Ovary (tissue), 10 donors: ENCODE measurements around the gene NFIA. TPM values are rescaled to one million over a fixed set of nuclear protein-coding genes. Genes with fewer than 3 reads are reported as not detected.

ENCODE experiments used
- DNase-seq, 5 donors: peaks; one replicate each; pipeline ENCODE4 v3.0.0-alpha.2; 2019 to 2020
- H3K27ac ChIP-seq, 2 donors: fragments of 200-600 bp; one replicate each; pipeline versions ENCODE4 v1.5.1 to v1.8.0; 2019 to 2022
- H3K27me3 ChIP-seq: fragments of 200-600 bp; one replicate; pipeline ENCODE4 v1.8.0; 2022
- H3K36me3 ChIP-seq: fragments of 200-600 bp; sonication (generic); one replicate; pipeline ENCODE4 v1.5.1; 2019
- H3K4me1 ChIP-seq: one replicate; pipeline ENCODE4 v1.8.1; 2013; ENCODE audit warnings: mild to moderate bottlenecking, moderate library complexity; ENCODE audit not compliant: insufficient read depth
- H3K4me3 ChIP-seq: fragments of 200-600 bp; sonication (generic); one replicate; pipeline ENCODE4 v1.5.1; 2017
- H3K9me3 ChIP-seq, 2 donors: fragments of 200-600 bp in 1 of 2; sonication (generic) in 1 of 2; one replicate each; pipeline versions ENCODE4 v1.5.1 to v1.8.1; 2013 to 2019; ENCODE audit warnings: mild to moderate bottlenecking in 1 of 2, moderate library complexity in 1 of 2
- EP300 ChIP-seq: sonication (generic); formaldehyde crosslinking; IDR thresholded peaks from one replicate; pipeline ENCODE4 v1.6.1; 2017; ENCODE audit warnings: antibody characterized with exemption
- POLR2A ChIP-seq: fragments of 450-650 bp; IDR thresholded peaks from one replicate; pipeline ENCODE4 v1.6.1; 2017; ENCODE audit warnings: antibody characterized with exemption, mild to moderate bottlenecking, moderate library complexity
- WGBS, 3 donors: extraction: QIAGEN DNeasy Blood & Tissue Kit in 1 of 3; methylation state at CpG; one replicate each; pipeline versions ENCODE4 v1.1.5 to v1.1.7; 2013 to 2017; 5-methylcytosine and 5-hydroxymethylcytosine counted together
- intact Hi-C, 4 donors: fragments of 100-400 bp; cut with DNase I; formaldehyde crosslinking; loops; one replicate each; pipeline versions ENCODE4 v1.11.0 to v1.15.1; 2022 to 2023
- long read RNA-seq, 3 donors: library from polyadenylated mRNA in 2 of 3; unstranded in 2 of 3; transcript quantifications; one replicate each; pipeline ENCODE4 v2.0.0 and lab custom pipeline, GENCODE V29; 2021 to 2026
- polyA plus RNA-seq, 2 donors: library from polyadenylated mRNA; stranded (reverse); fragments of 200-250 nt in 1 of 2; fragments of 350-450 nt in 1 of 2; fragmentation: Illumina TruSeq in 1 of 2; extraction: RNeasy Lipid Tissue Mini Kit (QIAGEN cat#74804) in 1 of 2; gene quantifications; one replicate each; pipeline ENCODE4 v1.2.3, GENCODE V29; 2013 to 2014
- total RNA-seq, 7 donors: library from RNA; depleted of rRNA in 2 of 7; stranded (reverse); fragments of >200 nt in 2 of 7; fragmentation: NEBNext Ultra II Directional in 3 of 7; extraction: Animal tissue kit (Norgen Biotek cat#: 25700) in 3 of 7; gene quantifications; one replicate each; pipeline versions ENCODE4 v1.1.0 to v1.2.4, GENCODE V29; 2016 to 2023
- TF ChIP-seq, protein P1 (sequence below), 3 donors: fragments of 450-650 bp in 2 of 3; fragments of 200-600 bp in 1 of 3; IDR thresholded peaks; one replicate each; pipeline versions ENCODE4 v1.5.1 to v1.8.0; 2016 to 2022; ENCODE audit warnings: antibody characterized with exemption in 3 of 3, mild to moderate bottlenecking in 1 of 3
- donor health status: DM: no; HTN: no; CAD: no; lungs with moderate emphysema.
- donor health status: DM: no; HTN: no; CAD: no.
- donor health status: Bipolar disorder and iron deficiency.
- donor health status: DM: yes; HTN: yes; CAD: no.
- donor health status: DM: no; HTN: no; CAD: no.
- donor health status: DM: yes; HTN: yes; CAD: no.

The NFIA gene
- total RNA-seq = 100 to 1,000 TPM in 2 of 7 donors, 10 to 100 TPM in 5; 34.0 to 115 (median 90.8) TPM
- polyA plus RNA-seq = 10 to 100 TPM; 11.8 to 23.5 TPM
- long read RNA-seq, donor 1, full-length matches to known transcripts = 49 of 142 reads
- long read RNA-seq, donor 1, partial matches to known transcripts = 55 of 142 reads
- long read RNA-seq, donor 1, other reads (novel, unspliced or antisense) = 38 of 142 reads
- long read RNA-seq, donor 2, full-length matches to known transcripts = 5 of 5 reads
- long read RNA-seq, donor 2, partial matches to known transcripts = 0 of 5 reads
- long read RNA-seq, donor 2, other reads (novel, unspliced or antisense) = 0 of 5 reads
- long read RNA-seq, donor 3, full-length matches to known transcripts = 103 of 145 reads
- long read RNA-seq, donor 3, partial matches to known transcripts = 16 of 145 reads
- long read RNA-seq, donor 3, other reads (novel, unspliced or antisense) = 26 of 145 reads

DNA sequence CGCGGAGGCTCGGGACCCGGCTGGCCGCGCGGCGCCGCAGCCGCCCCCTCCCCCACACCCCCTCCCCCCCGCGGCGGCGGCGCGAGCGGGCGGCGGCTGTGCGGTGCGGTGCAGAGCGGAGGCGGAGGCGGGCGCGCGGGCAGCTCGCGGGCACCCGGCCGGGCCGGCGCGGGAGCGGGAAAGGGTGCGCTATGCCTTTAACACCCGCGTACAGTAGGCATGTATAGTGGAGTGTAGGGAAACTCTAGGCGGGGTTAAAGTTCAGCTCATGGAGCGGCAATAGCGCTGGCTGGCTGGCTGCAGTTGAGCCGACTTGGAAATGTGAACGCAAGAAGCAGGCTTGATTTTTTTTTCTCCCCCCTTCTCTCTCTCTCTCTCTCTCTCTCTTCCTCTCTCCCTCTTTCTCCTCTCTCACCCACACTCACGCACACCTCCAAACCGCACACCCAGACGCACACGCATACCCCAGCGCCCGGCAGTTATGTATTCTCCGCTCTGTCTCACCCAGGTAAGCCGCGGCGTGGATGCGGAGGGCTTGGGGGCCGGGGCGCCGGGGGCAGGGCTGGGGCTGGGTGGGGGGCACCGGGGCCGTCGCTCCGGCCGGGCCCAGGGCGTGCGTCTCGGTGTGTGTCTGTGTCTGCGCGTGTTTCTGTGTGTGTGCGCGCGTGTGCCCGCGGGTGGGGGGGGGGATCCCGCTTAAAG is at the start of gene NFIA:
Gene NFIA, plus strand, starts transcription at position 251 of the 702 bp plus-strand sequence.
- no peaks in the 10 kb centered on the region for H3K9me3 ChIP-seq

DNA sequence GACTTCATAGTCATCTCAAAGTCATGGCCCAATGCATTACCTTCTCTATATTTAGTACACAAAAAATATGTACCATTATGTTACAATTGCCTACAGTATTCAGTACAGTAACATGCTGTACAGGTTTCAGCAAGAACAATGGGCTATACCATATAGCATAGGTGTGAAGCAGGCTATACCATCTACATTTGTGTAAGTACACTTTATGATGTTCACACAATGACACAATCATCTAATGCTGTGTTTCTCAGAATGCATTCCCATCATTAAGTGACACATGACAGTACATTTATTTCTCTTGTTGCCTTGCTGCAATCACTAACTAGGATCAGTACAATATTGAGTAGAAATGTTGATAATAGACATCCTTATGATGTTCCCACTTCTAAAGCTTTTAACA is 46.5 kb upstream of the NFIA start:
- H3K9me3 ChIP-seq = no peaks in the 10 kb centered on the region
- H3K36me3 ChIP-seq = no peaks in the 10 kb centered on the region
- no peak overlapping the region for H3K4me3 ChIP-seq
- no peaks in the 10 kb centered on the region for H3K4me1 ChIP-seq
- H3K27me3 ChIP-seq = no peaks in the 10 kb centered on the region
- TF ChIP-seq, protein P1, sequence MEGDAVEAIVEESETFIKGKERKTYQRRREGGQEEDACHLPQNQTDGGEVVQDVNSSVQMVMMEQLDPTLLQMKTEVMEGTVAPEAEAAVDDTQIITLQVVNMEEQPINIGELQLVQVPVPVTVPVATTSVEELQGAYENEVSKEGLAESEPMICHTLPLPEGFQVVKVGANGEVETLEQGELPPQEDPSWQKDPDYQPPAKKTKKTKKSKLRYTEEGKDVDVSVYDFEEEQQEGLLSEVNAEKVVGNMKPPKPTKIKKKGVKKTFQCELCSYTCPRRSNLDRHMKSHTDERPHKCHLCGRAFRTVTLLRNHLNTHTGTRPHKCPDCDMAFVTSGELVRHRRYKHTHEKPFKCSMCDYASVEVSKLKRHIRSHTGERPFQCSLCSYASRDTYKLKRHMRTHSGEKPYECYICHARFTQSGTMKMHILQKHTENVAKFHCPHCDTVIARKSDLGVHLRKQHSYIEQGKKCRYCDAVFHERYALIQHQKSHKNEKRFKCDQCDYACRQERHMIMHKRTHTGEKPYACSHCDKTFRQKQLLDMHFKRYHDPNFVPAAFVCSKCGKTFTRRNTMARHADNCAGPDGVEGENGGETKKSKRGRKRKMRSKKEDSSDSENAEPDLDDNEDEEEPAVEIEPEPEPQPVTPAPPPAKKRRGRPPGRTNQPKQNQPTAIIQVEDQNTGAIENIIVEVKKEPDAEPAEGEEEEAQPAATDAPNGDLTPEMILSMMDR (IDR thresholded peaks at IDR 0.05) = no peak
- TF ChIP-seq POLR2A (no peak), EP300 (no peak)
- no peak for DNase-seq
- H3K27ac ChIP-seq = no peak overlapping the region
- intact Hi-C loops = no loop called here

More for the DNA sequence above, at the start of gene NFIA:
- intact Hi-C loops = loop anchor here in 3 of 4 donors (2.0 to 10.0 kb wide), 3 partner anchors 28 to 102 kb away; no protein-coding TSS in a partner anchor
- Histone ChIP-seq H3K4me3 (peak within 1 kb of the TSS; percentile 71), H3K27ac (peak within 1 kb of the TSS; percentile 89 to 93), H3K36me3 (no peaks in the 10 kb centered on the region), H3K4me1 (peaks cover 5% of the 10 kb centered on the region), H3K27me3 (no peaks in the 10 kb centered on the region)
- peak; percentile 46 to 71 (median 63) for DNase-seq
- TF ChIP-seq EP300 (no peak), POLR2A (no peak)
- TF ChIP-seq, protein P1 (IDR thresholded peaks at IDR 0.05) = no peak
- WGBS, 3 donors = 0 to 1% (median 0%) methylated on average over 60 to 73 of the region's 73 CpGs

GRCh38 chr1:61042466-61043009 is 39.8 kb upstream of the NFIA start:
- no peaks in the 10 kb centered on the region for H3K27me3 ChIP-seq
- no peaks in the 10 kb centered on the region for H3K36me3 ChIP-seq
- H3K4me1 ChIP-seq = no peaks in the 10 kb centered on the region
- H3K4me3 ChIP-seq = peak overlapping the region; percentile 48
- intact Hi-C loops = loop anchor here (5.0 to 10.0 kb wide), 5 partner anchors 65 to 1058 kb away; no protein-coding TSS in a partner anchor
- DNase-seq = no peak
- WGBS, 3 donors = 18 to 21% (median 21%) methylated on average over 17 of the region's 17 CpGs
- TF ChIP-seq, protein P1 (IDR thresholded peaks at IDR 0.05) = no peak
- TF ChIP-seq EP300 (no peak), POLR2A (no peak)
- no peak overlapping the region for H3K27ac ChIP-seq
- no peaks in the 10 kb centered on the region for H3K9me3 ChIP-seq
